Liver (tissue), 9 donors: ENCODE measurements around the gene TRIM23. TPM values are rescaled to one million over a fixed set of nuclear protein-coding genes. Genes with fewer than 3 reads are reported as not detected.
A peak's percentile ranks its signal among the peaks of the same experiment; 100 is the strongest.

ENCODE experiments used
- DNase-seq: peaks from one replicate; pipeline ENCODE4 v3.0.0-alpha.2; 2017; ENCODE audit warnings: low spot score
- H3K27ac ChIP-seq, 2 donors: one replicate each; pipeline ENCODE4 v1.7.0; 2013; ENCODE audit warnings: inconsistent platforms in 2 of 2, low read length in 2 of 2, control low read depth in 1 of 2, low read depth in 1 of 2, mild to moderate bottlenecking in 1 of 2
- H3K27me3 ChIP-seq, 4 donors: one replicate each; pipeline versions ENCODE4 v1.6.1 to v1.7.0; 2013; ENCODE audit warnings: low read length in 3 of 4, inconsistent platforms in 1 of 4, mild to moderate bottlenecking in 1 of 4, moderate library complexity in 1 of 4; ENCODE audit not compliant: control insufficient read depth in 4 of 4, insufficient read depth in 4 of 4
- H3K36me3 ChIP-seq, 4 donors: one replicate each; pipeline versions ENCODE4 v1.6.1 to v1.7.0; 2013; ENCODE audit warnings: low read length in 3 of 4, mild to moderate bottlenecking in 3 of 4, low read depth in 1 of 4, moderate library complexity in 1 of 4; ENCODE audit not compliant: control insufficient read depth in 4 of 4, insufficient read depth in 3 of 4
- H3K4me1 ChIP-seq, 4 donors: one replicate each; pipeline versions ENCODE4 v1.6.1 to v1.7.0; 2013; ENCODE audit warnings: low read length in 3 of 4, mild to moderate bottlenecking in 3 of 4, moderate library complexity in 1 of 4; ENCODE audit not compliant: control insufficient read depth in 4 of 4, insufficient read depth in 4 of 4
- H3K4me3 ChIP-seq, 3 donors: one replicate each; pipeline versions ENCODE4 v1.6.1 to v1.7.0; 2013; ENCODE audit warnings: low read length in 3 of 3, control low read depth in 1 of 3, low read depth in 1 of 3, mild to moderate bottlenecking in 1 of 3
- H3K9ac ChIP-seq, 2 donors: one replicate each; pipeline ENCODE4 v1.7.0; 2013; ENCODE audit warnings: low read length in 2 of 2, mild to moderate bottlenecking in 2 of 2, moderate library complexity in 2 of 2, control low read depth in 1 of 2, low read depth in 1 of 2
- H3K9me3 ChIP-seq, 4 donors: one replicate each; pipeline versions ENCODE4 v1.6.1 to v1.7.0; 2013; ENCODE audit warnings: low read length in 3 of 4; ENCODE audit not compliant: control insufficient read depth in 4 of 4
- EGR1 ChIP-seq, 2 donors: IDR thresholded peaks; 2 replicates each; pipeline ENCODE4 v1.6.1; 2016 to 2018; ENCODE audit warnings: antibody characterized with exemption in 2 of 2, low read depth in 2 of 2
- FOXA1 ChIP-seq: IDR thresholded peaks from 2 replicates; pipeline ENCODE4 v1.6.1; 2016; ENCODE audit warnings: antibody characterized with exemption
- FOXA2 ChIP-seq: IDR thresholded peaks from 2 replicates; pipeline ENCODE4 v1.6.1; 2016; ENCODE audit warnings: antibody characterized with exemption
- GABPA ChIP-seq, 2 donors: IDR thresholded peaks in 1 of 2; conservative IDR thresholded peaks in 1 of 2; 2 replicates each; pipeline ENCODE4 v1.6.1; 2016; ENCODE audit warnings: antibody characterized with exemption in 2 of 2, mild to moderate bottlenecking in 1 of 2, moderate library complexity in 1 of 2
- HNF4A ChIP-seq, 2 donors: conservative IDR thresholded peaks; 2 replicates each; pipeline ENCODE4 v1.6.1; 2016; ENCODE audit warnings: antibody characterized with exemption in 2 of 2, mild to moderate bottlenecking in 2 of 2
- HNF4G ChIP-seq: IDR thresholded peaks from 2 replicates; pipeline ENCODE4 v1.6.1; 2016; ENCODE audit warnings: antibody characterized with exemption
- JUND ChIP-seq, 2 donors: IDR thresholded peaks; 2 replicates each; pipeline ENCODE4 v1.6.1; 2016; ENCODE audit warnings: antibody characterized with exemption in 2 of 2
- NR2F2 ChIP-seq: IDR thresholded peaks from 2 replicates; pipeline ENCODE4 v1.6.1; 2016; ENCODE audit warnings: antibody characterized with exemption
- RAD21 ChIP-seq, 2 donors: IDR thresholded peaks; 2 replicates each; pipeline ENCODE4 v1.6.1; 2016; ENCODE audit warnings: antibody characterized with exemption in 2 of 2, mild to moderate bottlenecking in 2 of 2
- RXRA ChIP-seq, 2 donors: IDR thresholded peaks; 2 replicates each; pipeline ENCODE4 v1.6.1; 2017 to 2018; ENCODE audit warnings: antibody characterized with exemption in 2 of 2, mild to moderate bottlenecking in 1 of 2
- SP1 ChIP-seq: IDR thresholded peaks from 2 replicates; pipeline ENCODE4 v1.6.1; 2018; ENCODE audit warnings: antibody characterized with exemption, mild to moderate bottlenecking
- TAF1 ChIP-seq: conservative IDR thresholded peaks from 2 replicates; pipeline ENCODE4 v1.6.1; 2016; ENCODE audit warnings: antibody characterized with exemption, mild to moderate bottlenecking
- YY1 ChIP-seq: IDR thresholded peaks from 2 replicates; pipeline ENCODE4 v1.6.1; 2016; ENCODE audit warnings: antibody characterized with exemption, mild to moderate bottlenecking
- WGBS: extraction: QIAGEN DNeasy Blood & Tissue Kit; methylation state at CpG from one replicate; pipeline ENCODE4 v1.1.7; 2013; 5-methylcytosine and 5-hydroxymethylcytosine counted together
- polyA plus RNA-seq, 2 donors: library from polyadenylated mRNA; stranded (reverse) in 1 of 2; unstranded in 1 of 2; fragments of 200-250 nt in 1 of 2; fragments of >200 nt in 1 of 2; fragmentation: Nextera tagmentation in 1 of 2; extraction: Ambion mirVana in 1 of 2; gene quantifications; one replicate each; pipeline versions ENCODE4 v1.2.1 to v1.2.3, GENCODE V29; 2013 to 2015
- total RNA-seq, 2 donors: library from RNA; depleted of rRNA; stranded (reverse); fragments of >200 nt; gene quantifications; one replicate each; pipeline ENCODE4 v1.2.3, GENCODE V29; 2014
- TF ChIP-seq, protein P1 (sequence below): IDR thresholded peaks from 2 replicates; pipeline ENCODE4 v1.6.1; 2016; ENCODE audit warnings: antibody characterized with exemption
- TF ChIP-seq, protein P2 (sequence below): fragments of 150-350 bp; IDR thresholded peaks from 2 replicates; pipeline ENCODE4 v1.5.1; 2017; ENCODE audit warnings: improper control_type of control experiment, low read depth, low read length; ENCODE audit not compliant: missing input control
- TF ChIP-seq, protein P3 (sequence below): IDR thresholded peaks from 2 replicates; pipeline ENCODE4 v1.6.1; 2016; ENCODE audit warnings: antibody characterized with exemption
- TF ChIP-seq, protein P4 (sequence below): IDR thresholded peaks from 2 replicates; pipeline ENCODE4 v1.6.1; 2016; ENCODE audit warnings: antibody characterized with exemption, mild to moderate bottlenecking
- TF ChIP-seq, protein P5 (sequence below): IDR thresholded peaks from 2 replicates; pipeline ENCODE4 v1.6.1; 2016; ENCODE audit warnings: antibody characterized with exemption
- donor health status: healthy.
- donor health status: healthy.
- donor health status: healthy.
- donor health status: healthy.
- donor health status: healthy.

The TRIM23 gene
- total RNA-seq (10 to 100 TPM; 14.6 to 25.0 TPM), polyA plus RNA-seq (1 to 10 TPM; 3.1 to 3.6 TPM)

DNA sequence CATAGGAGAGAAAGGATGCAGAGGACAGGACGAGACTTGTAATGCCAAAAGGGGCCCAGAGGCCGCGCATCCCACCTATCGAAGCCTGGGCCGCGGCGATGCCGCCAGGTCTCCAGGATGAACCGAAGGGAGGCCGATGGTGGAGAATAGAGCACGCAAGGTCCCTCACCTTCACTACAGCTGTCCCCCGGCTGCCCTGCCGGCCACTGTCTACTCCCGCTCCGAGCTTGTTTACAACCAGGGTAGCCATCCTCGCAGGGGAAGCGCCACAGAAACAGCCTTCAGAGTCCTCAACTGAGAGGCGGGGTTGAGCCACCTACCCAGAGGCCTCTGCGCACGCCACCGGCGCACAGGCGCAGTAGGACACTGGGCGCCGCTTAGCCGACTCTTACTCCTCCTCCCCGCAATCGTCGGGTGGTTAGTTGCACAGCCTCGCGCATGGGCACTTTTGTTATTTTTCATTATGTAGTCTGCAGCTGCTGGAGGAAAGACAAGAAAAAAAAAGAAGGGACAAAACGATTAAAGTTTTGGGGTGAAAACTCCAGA is at the start of gene TRIM23:
TRIM23 (minus strand) TSS at position 309 of the 546 bp plus-strand sequence; CDS start at position 250, 59 bp downstream.
- under 1% methylated on average over 32 of the region's 32 CpGs for WGBS
- no peaks in the 10 kb centered on the region for H3K27me3 ChIP-seq

DNA sequence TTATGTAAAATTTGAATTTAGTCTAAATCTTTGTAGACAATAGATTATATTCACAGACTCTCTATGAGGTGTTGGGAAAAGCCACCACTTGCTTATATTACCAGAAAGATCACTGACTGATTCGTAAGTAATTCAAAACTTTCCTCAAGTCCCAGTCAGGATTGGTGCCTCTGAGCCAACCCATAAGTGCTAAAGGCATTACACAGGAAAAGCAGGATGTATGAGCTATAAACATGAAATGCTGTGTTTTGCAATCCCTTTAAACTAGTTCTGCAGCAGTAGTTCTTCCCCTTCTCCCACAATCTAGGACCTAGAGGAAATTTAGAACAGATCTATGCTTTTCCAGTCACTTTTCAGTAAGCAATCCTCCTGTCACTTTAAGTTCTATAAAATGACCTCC is 48.7 kb upstream of the TRIM23 start:
- Histone ChIP-seq H3K4me1 (no peaks in the 10 kb centered on the region), H3K36me3 (peaks cover 0 to 4% (median 4%) of the 10 kb centered on the region in 4 donors), H3K9me3 (no peaks in the 10 kb centered on the region), H3K27me3 (no peaks in the 10 kb centered on the region), H3K4me3 (no peak overlapping the region), H3K9ac (no peak overlapping the region), H3K27ac (no peak overlapping the region)
- 95% methylated on average over 1 of the region's 1 CpG for WGBS
- no peak for DNase-seq
- no peak for TF ChIP-seq JUND (IDR thresholded peaks at IDR 0.05)
- TF ChIP-seq, protein P1, sequence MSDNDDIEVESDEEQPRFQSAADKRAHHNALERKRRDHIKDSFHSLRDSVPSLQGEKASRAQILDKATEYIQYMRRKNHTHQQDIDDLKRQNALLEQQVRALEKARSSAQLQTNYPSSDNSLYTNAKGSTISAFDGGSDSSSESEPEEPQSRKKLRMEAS: no peak
- TF ChIP-seq, protein P2, sequence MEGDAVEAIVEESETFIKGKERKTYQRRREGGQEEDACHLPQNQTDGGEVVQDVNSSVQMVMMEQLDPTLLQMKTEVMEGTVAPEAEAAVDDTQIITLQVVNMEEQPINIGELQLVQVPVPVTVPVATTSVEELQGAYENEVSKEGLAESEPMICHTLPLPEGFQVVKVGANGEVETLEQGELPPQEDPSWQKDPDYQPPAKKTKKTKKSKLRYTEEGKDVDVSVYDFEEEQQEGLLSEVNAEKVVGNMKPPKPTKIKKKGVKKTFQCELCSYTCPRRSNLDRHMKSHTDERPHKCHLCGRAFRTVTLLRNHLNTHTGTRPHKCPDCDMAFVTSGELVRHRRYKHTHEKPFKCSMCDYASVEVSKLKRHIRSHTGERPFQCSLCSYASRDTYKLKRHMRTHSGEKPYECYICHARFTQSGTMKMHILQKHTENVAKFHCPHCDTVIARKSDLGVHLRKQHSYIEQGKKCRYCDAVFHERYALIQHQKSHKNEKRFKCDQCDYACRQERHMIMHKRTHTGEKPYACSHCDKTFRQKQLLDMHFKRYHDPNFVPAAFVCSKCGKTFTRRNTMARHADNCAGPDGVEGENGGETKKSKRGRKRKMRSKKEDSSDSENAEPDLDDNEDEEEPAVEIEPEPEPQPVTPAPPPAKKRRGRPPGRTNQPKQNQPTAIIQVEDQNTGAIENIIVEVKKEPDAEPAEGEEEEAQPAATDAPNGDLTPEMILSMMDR: no peak
- TF ChIP-seq FOXA1: no peak
- no peak for TF ChIP-seq RXRA (IDR thresholded peaks at IDR 0.05)
- TF ChIP-seq, protein P3, sequence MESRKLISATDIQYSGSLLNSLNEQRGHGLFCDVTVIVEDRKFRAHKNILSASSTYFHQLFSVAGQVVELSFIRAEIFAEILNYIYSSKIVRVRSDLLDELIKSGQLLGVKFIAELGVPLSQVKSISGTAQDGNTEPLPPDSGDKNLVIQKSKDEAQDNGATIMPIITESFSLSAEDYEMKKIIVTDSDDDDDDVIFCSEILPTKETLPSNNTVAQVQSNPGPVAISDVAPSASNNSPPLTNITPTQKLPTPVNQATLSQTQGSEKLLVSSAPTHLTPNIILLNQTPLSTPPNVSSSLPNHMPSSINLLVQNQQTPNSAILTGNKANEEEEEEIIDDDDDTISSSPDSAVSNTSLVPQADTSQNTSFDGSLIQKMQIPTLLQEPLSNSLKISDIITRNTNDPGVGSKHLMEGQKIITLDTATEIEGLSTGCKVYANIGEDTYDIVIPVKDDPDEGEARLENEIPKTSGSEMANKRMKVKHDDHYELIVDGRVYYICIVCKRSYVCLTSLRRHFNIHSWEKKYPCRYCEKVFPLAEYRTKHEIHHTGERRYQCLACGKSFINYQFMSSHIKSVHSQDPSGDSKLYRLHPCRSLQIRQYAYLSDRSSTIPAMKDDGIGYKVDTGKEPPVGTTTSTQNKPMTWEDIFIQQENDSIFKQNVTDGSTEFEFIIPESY: no peak
- TF ChIP-seq, protein P4, sequence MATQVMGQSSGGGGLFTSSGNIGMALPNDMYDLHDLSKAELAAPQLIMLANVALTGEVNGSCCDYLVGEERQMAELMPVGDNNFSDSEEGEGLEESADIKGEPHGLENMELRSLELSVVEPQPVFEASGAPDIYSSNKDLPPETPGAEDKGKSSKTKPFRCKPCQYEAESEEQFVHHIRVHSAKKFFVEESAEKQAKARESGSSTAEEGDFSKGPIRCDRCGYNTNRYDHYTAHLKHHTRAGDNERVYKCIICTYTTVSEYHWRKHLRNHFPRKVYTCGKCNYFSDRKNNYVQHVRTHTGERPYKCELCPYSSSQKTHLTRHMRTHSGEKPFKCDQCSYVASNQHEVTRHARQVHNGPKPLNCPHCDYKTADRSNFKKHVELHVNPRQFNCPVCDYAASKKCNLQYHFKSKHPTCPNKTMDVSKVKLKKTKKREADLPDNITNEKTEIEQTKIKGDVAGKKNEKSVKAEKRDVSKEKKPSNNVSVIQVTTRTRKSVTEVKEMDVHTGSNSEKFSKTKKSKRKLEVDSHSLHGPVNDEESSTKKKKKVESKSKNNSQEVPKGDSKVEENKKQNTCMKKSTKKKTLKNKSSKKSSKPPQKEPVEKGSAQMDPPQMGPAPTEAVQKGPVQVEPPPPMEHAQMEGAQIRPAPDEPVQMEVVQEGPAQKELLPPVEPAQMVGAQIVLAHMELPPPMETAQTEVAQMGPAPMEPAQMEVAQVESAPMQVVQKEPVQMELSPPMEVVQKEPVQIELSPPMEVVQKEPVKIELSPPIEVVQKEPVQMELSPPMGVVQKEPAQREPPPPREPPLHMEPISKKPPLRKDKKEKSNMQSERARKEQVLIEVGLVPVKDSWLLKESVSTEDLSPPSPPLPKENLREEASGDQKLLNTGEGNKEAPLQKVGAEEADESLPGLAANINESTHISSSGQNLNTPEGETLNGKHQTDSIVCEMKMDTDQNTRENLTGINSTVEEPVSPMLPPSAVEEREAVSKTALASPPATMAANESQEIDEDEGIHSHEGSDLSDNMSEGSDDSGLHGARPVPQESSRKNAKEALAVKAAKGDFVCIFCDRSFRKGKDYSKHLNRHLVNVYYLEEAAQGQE: no peak
- no peak for TF ChIP-seq YY1
- TF ChIP-seq EGR1 (IDR thresholded peaks at IDR 0.05; ENCODE audit: low read depth in 2 of 2): no peak
- no peak for TF ChIP-seq TAF1
- TF ChIP-seq GABPA (IDR thresholded peaks at IDR 0.05 in 1 of 2, conservative IDR thresholded peaks at IDR 0.05 in 1 of 2): no peak
- no peak for TF ChIP-seq SP1
- no peak for TF ChIP-seq FOXA2
- TF ChIP-seq NR2F2: no peak
- no peak for TF ChIP-seq HNF4G
- TF ChIP-seq, protein P5, sequence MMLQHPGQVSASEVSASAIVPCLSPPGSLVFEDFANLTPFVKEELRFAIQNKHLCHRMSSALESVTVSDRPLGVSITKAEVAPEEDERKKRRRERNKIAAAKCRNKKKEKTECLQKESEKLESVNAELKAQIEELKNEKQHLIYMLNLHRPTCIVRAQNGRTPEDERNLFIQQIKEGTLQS: no peak
- no peak for TF ChIP-seq HNF4A (conservative IDR thresholded peaks at IDR 0.05)
- TF ChIP-seq RAD21 (IDR thresholded peaks at IDR 0.05): no peak

More for the DNA sequence above, at the start of gene TRIM23:
- peak within 1 kb of the TSS; percentile 75 to 99 (median 99) for H3K4me3 ChIP-seq
- TF ChIP-seq RAD21 (IDR thresholded peaks at IDR 0.05) (peak in 1 of 2 donors; percentile 19), FOXA2 (peak; percentile 9), YY1 (peak; percentile 46)
- TF ChIP-seq, protein P3: no peak
- peak within 1 kb of the TSS; percentile 88 to 92 for H3K27ac ChIP-seq
- H3K4me1 ChIP-seq: peaks cover 9 to 31% (median 23%) of the 10 kb centered on the region in 4 donors
- H3K9ac ChIP-seq: peak within 1 kb of the TSS; percentile 90 to 97
- peak; percentile 87 for DNase-seq
- H3K36me3 ChIP-seq: no peaks in the 10 kb centered on the region
- no peaks in the 10 kb centered on the region for H3K9me3 ChIP-seq
